Esophagus (tissue), 2 donors: ENCODE measurements around the gene MFN2. TPM values are rescaled to one million over a fixed set of nuclear protein-coding genes. Genes with fewer than 3 reads are reported as not detected.

Experiments used
- H3K27ac ChIP-seq, 2 donors: one replicate each; pipeline ENCODE4 v1.5.1; 2013; ENCODE audit warnings: low read depth in 2 of 2, mild to moderate bottlenecking in 2 of 2, inconsistent platforms in 1 of 2, low read length in 1 of 2, moderate library complexity in 1 of 2
- H3K27me3 ChIP-seq, 2 donors: one replicate each; pipeline ENCODE4 v1.6.1; 2013; ENCODE audit warnings: low read length in 2 of 2, control low read depth in 1 of 2, mild to moderate bottlenecking in 1 of 2; ENCODE audit not compliant: insufficient read depth in 2 of 2, control insufficient read depth in 1 of 2
- H3K36me3 ChIP-seq, 2 donors: one replicate each; pipeline ENCODE4 v1.6.1; 2013; ENCODE audit warnings: low read length in 1 of 2; ENCODE audit not compliant: control insufficient read depth in 2 of 2, insufficient read depth in 2 of 2
- H3K4me1 ChIP-seq, 2 donors: one replicate each; pipeline ENCODE4 v1.6.1; 2013; ENCODE audit warnings: low read length in 1 of 2; ENCODE audit not compliant: control insufficient read depth in 2 of 2, insufficient read depth in 2 of 2
- H3K4me3 ChIP-seq, 2 donors: one replicate each; pipeline ENCODE4 v1.5.1; 2013; ENCODE audit warnings: low read length in 2 of 2, mild to moderate bottlenecking in 2 of 2, low read depth in 1 of 2, moderate library complexity in 1 of 2
- H3K9me3 ChIP-seq, 2 donors: one replicate each; pipeline ENCODE4 v1.6.1; 2013; ENCODE audit warnings: mild to moderate bottlenecking in 2 of 2, low read depth in 1 of 2, low read length in 1 of 2, moderate library complexity in 1 of 2; ENCODE audit not compliant: control insufficient read depth in 2 of 2, insufficient read depth in 1 of 2
- WGBS, 2 donors: extraction: QIAGEN DNeasy Blood & Tissue Kit; methylation state at CpG; one replicate each; pipeline ENCODE4 v1.1.7; 2013; 5-methylcytosine and 5-hydroxymethylcytosine counted together
- polyA plus RNA-seq, 2 donors: library from polyadenylated mRNA; stranded (reverse); fragments of 200-250 nt; gene quantifications; one replicate each; pipeline ENCODE4 v1.2.3, GENCODE V29; 2013
- donor health status: healthy with polysubstance abuse.
- donor health status: Bipolar disorder and iron deficiency.

MFN2 gene
- polyA plus RNA-seq, 2 donors = 31.8 to 50.7 TPM

GRCh38 chr1:11957398-11957797 lies 22.8 kb upstream of the MFN2 start:
- no peak overlapping the region for H3K4me3 ChIP-seq
- no peaks in the 10 kb centered on the region for H3K4me1 ChIP-seq
- peaks cover 0 to 32% of the 10 kb centered on the region in 2 donors for H3K36me3 ChIP-seq
- WGBS, 2 donors = 91 to 94% methylated on average over 5 of the region's 5 CpGs
- peaks cover 0 to 3% of the 10 kb centered on the region in 2 donors for H3K9me3 ChIP-seq
- H3K27ac ChIP-seq = no peak overlapping the region
- no peaks in the 10 kb centered on the region for H3K27me3 ChIP-seq

GRCh38 chr1:11957897-11958296 lies 22.3 kb upstream of the MFN2 start:
- no peaks in the 10 kb centered on the region for H3K27me3 ChIP-seq
- H3K9me3 ChIP-seq = peaks cover 0 to 3% of the 10 kb centered on the region in 2 donors
- no peaks in the 10 kb centered on the region for H3K4me1 ChIP-seq
- peaks cover 0 to 27% of the 10 kb centered on the region in 2 donors for H3K36me3 ChIP-seq
- H3K4me3 ChIP-seq = no peak overlapping the region
- 95 to 98% methylated on average over 11 to 12 of the region's 12 CpGs for WGBS, 2 donors
- H3K27ac ChIP-seq = no peak overlapping the region

GRCh38 chr1:11960276-11960675 lies 20.0 kb upstream of the MFN2 start:
- H3K4me1 ChIP-seq = no peaks in the 10 kb centered on the region
- H3K27ac ChIP-seq = no peak overlapping the region
- no peak overlapping the region for H3K4me3 ChIP-seq
- peaks cover 0 to 3% of the 10 kb centered on the region in 2 donors for H3K9me3 ChIP-seq
- WGBS, 2 donors = 92 to 94% methylated on average over 4 to 5 of the region's 5 CpGs
- no peaks in the 10 kb centered on the region for H3K27me3 ChIP-seq
- peaks cover 3 to 36% of the 10 kb centered on the region in 2 donors for H3K36me3 ChIP-seq

GRCh38 chr1:11960715-11961114 lies 19.5 kb upstream of the MFN2 start:
- H3K36me3 ChIP-seq = peaks cover 3 to 36% of the 10 kb centered on the region in 2 donors
- H3K4me3 ChIP-seq = no peak overlapping the region
- no peaks in the 10 kb centered on the region for H3K4me1 ChIP-seq
- no peak overlapping the region for H3K27ac ChIP-seq
- WGBS, 2 donors = 74 to 78% methylated on average over 6 of the region's 6 CpGs
- no peaks in the 10 kb centered on the region for H3K27me3 ChIP-seq
- peaks cover 0 to 3% of the 10 kb centered on the region in 2 donors for H3K9me3 ChIP-seq

DNA sequence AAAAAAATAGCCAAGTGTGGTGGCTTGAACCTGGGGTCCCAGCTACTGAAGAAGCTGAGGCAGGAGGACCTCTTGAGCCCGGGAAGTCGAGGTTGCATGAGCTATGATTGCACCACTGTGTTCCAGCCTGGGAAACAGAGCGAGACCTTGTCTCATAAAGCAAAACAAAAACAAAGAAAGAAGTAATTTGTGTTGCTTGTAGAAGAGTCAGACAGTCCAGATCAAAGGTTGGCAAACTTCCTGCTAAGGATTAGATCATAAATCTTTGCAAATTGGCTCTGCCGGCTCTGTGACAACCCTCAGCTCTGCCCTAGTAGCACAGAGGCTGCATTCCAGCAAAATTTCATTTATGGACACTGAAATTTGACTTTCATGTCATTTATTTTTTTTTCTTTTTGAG lies 19.0 kb upstream of the MFN2 start:
- no peak overlapping the region for H3K27ac ChIP-seq
- no peak overlapping the region for H3K4me3 ChIP-seq
- H3K9me3 ChIP-seq = peaks cover 0 to 3% of the 10 kb centered on the region in 2 donors
- 31 to 34% methylated on average over 4 of the region's 4 CpGs for WGBS, 2 donors
- peaks cover 3 to 39% of the 10 kb centered on the region in 2 donors for H3K36me3 ChIP-seq
- H3K27me3 ChIP-seq = no peaks in the 10 kb centered on the region
- H3K4me1 ChIP-seq = peaks cover 0 to 4% of the 10 kb centered on the region in 2 donors

DNA sequence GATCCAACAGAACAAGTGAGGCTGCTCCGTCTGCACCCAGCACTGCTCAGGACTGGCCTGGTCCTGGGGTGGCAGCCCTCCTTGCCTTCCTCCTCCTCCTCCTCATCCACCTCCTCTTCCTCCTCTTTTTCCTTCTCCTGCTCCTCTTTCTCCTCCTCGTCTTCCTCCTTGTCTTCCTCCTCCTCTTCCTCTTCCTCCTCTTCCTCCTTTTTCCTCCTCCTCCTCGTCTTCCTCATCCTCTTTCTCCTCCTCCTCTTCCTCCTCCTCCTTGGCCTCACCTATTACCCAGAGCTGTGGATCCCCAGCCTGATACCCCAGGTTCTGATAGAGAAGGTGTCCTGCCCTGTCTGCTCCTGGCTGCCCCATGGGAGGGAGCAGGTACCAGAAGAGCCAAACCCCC lies 16.6 kb upstream of the MFN2 start:
- Histone ChIP-seq H3K27ac (no peak overlapping the region), H3K9me3 (no peaks in the 10 kb centered on the region), H3K36me3 (peaks cover 3 to 23% of the 10 kb centered on the region in 2 donors), H3K4me1 (peaks cover 0 to 4% of the 10 kb centered on the region in 2 donors), H3K4me3 (no peak overlapping the region), H3K27me3 (no peaks in the 10 kb centered on the region)
- WGBS, 2 donors = 75 to 83% methylated on average over 3 of the region's 3 CpGs

DNA sequence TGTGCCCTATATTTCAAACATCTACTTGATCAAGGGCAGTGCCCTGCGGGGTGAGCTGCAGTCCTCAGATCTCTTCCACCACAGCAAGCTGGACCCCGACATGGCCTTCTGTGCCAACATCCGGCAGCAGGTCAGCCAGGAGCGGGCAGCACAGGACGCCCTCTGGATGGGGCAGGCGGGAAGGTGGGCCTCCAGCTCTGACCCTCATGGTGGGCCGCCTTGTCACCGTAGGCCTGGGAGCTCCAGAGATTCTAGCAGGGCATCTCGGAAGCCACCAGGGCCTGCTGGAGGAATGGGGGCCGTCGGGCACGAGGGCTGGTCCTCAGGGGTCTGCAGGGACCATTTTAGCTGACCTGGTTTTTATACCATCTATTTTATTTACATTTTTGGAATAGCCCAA lies 15.6 kb upstream of the MFN2 start:
- 88 to 92% methylated on average over 12 of the region's 12 CpGs for WGBS, 2 donors
- peaks cover 3 to 27% of the 10 kb centered on the region in 2 donors for H3K36me3 ChIP-seq
- H3K4me3 ChIP-seq = no peak overlapping the region
- peaks cover 0 to 4% of the 10 kb centered on the region in 2 donors for H3K4me1 ChIP-seq
- H3K9me3 ChIP-seq = no peaks in the 10 kb centered on the region
- no peak overlapping the region for H3K27ac ChIP-seq
- no peaks in the 10 kb centered on the region for H3K27me3 ChIP-seq

DNA sequence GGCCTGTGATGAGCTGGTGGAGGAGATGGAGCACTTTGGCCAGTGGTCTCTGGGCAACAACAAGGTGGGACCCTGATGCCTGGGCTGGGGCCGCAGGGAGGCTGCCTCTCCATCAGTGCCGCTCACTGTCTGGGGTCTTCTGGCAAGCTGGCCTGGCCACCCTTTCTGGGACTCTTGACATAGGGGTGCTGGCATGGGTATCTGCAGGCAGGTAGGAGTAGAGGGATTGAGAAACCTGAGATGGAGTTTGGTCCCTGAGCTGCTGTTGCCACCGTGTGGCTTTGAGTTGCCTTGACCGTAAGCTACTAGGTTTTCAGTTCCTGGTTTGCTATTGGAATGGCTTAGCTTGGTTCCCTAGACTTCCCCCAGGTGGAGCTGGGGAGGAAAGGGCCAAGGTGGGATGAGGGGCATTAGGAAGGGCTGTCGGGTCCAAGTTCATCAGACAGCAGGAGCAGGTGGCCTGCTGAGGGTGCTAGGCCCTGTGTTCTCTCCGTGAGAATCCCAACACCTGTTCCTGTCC lies 13.2 kb upstream of the MFN2 start:
- no peaks in the 10 kb centered on the region for H3K9me3 ChIP-seq
- no peak overlapping the region for H3K4me3 ChIP-seq
- no peaks in the 10 kb centered on the region for H3K27me3 ChIP-seq
- WGBS, 2 donors = 49 to 56% methylated on average over 6 of the region's 6 CpGs
- H3K27ac ChIP-seq = peak overlapping the region; percentile 64 to 90
- H3K36me3 ChIP-seq = peaks cover 3 to 23% of the 10 kb centered on the region in 2 donors
- H3K4me1 ChIP-seq = peaks cover 0 to 6% of the 10 kb centered on the region in 2 donors

GRCh38 chr1:11970441-11971185 lies 9.6 kb upstream of the MFN2 start:
- peak overlapping the region; percentile 14 to 64 for H3K27ac ChIP-seq

GRCh38 chr1:11977625-11978024 lies 2.6 kb upstream of the MFN2 start:
- Histone ChIP-seq H3K9me3 (no peaks in the 10 kb centered on the region), H3K27ac (no peak overlapping the region), H3K36me3 (peaks cover 3 to 14% of the 10 kb centered on the region in 2 donors), H3K4me3 (no peak overlapping the region), H3K27me3 (no peaks in the 10 kb centered on the region), H3K4me1 (peaks cover 5 to 6% of the 10 kb centered on the region in 2 donors)
- WGBS, 2 donors = 62 to 78% methylated on average over 3 of the region's 3 CpGs

More at GRCh38 chr1:11970441-11971185, 9.6 kb upstream of the MFN2 start:
- Histone ChIP-seq H3K4me1 (peaks cover 0 to 6% of the 10 kb centered on the region in 2 donors), H3K9me3 (no peaks in the 10 kb centered on the region), H3K27me3 (no peaks in the 10 kb centered on the region), H3K36me3 (peaks cover 3 to 24% of the 10 kb centered on the region in 2 donors), H3K4me3 (no peak overlapping the region)
- WGBS, 2 donors = 71% methylated on average over 17 of the region's 17 CpGs
